Measurements from ENCODE around the gene PIH1D1.
"Not testable (repeated sequence)": the region's sequence is repeated elsewhere in the genome, so short reads cannot be mapped to it uniquely, and the experiment has no call there.

PIH1D1 gene

GRCh38 chr19:49461656-49462055 lies 10.0 kb upstream of the PIH1D1 start:
- intact Hi-C loops (cut with DNase I), result no loop called here
- no peak for DNase-seq

GRCh38 chr19:49461130-49461529 lies 9.5 kb upstream of the PIH1D1 start:
- intact Hi-C loops (cut with DNase I), result not testable (repeated sequence)

GRCh38 chr19:49459388-49459787 lies 7.8 kb upstream of the PIH1D1 start:
- no peak for DNase-seq
- intact Hi-C loops (cut with DNase I), result no loop called here

More at GRCh38 chr19:49461130-49461529, 9.5 kb upstream of the PIH1D1 start:
- DNase-seq, result not testable (repeated sequence)

GRCh38 chr19:49458567-49458903 lies 6.9 kb upstream of the PIH1D1 start:
- intact Hi-C loops (cut with DNase I), result no loop called here
- DNase-seq, result no peak

GRCh38 chr19:49456326-49456725 lies 4.7 kb upstream of the PIH1D1 start:
- no peak for DNase-seq
- intact Hi-C loops (cut with DNase I), result no loop called here

GRCh38 chr19:49455773-49456172 lies 4.2 kb upstream of the PIH1D1 start:
- no peak for DNase-seq
- intact Hi-C loops (cut with DNase I), result no loop called here

- intact Hi-C loops (cut with DNase I), result loop anchor here (5.0 kb wide), 1 partner anchor 44 kb away; the partner anchor contains the start of gene RPS11
- no peak for DNase-seq
Measured at GRCh38 chr19:49453757-49454240, 2.2 kb upstream of the PIH1D1 start.

- intact Hi-C loops (cut with DNase I), result loop anchor here (5.0 kb wide), 1 partner anchor 44 kb away; the partner anchor contains the start of gene RPS11
- DNase-seq, result peak; percentile 97 to 100 (median 99)
Measured at GRCh38 chr19:49453013-49453756, 1.6 kb upstream of the PIH1D1 start, which contains the start of gene ALDH16A1. Gene ALDH16A1 (plus strand): TSS chr19:49453225. CDS start chr19:49453332, 107 bp downstream.

GRCh38 chr19:49450405-49450804 lies 1.2 kb downstream of the PIH1D1 start:
- intact Hi-C loops (cut with DNase I), result loop anchor here (5.0 kb wide), 1 partner anchor 47 kb away; the partner anchor contains the start of gene RPS11
- DNase-seq, result no peak

- intact Hi-C loops (cut with DNase I), result no loop called here
- DNase-seq, result no peak
Measured at GRCh38 chr19:49448432-49448786, 3.2 kb downstream of the PIH1D1 start.

- no peak for DNase-seq
- intact Hi-C loops (cut with DNase I), result no loop called here
Measured at GRCh38 chr19:49447485-49448431, 3.9 kb downstream of the PIH1D1 start.

GRCh38 chr19:49445997-49446396 lies 5.6 kb downstream of the PIH1D1 start:
- DNase-seq, result no peak
- intact Hi-C loops (cut with DNase I), result no loop called here

GRCh38 chr19:49444100-49444700 lies 7.4 kb downstream of the PIH1D1 start:
- intact Hi-C loops (cut with DNase I), result loop anchor here (5.0 kb wide), 1 partner anchor 217 kb away; no protein-coding TSS in a partner anchor

GRCh38 chr19:49443366-49444099 lies 8.1 kb downstream of the PIH1D1 start:
- peak; percentile 85 to 99 (median 94) for DNase-seq
- intact Hi-C loops (cut with DNase I), result loop anchor here (1.0 to 5.0 kb wide), 2 partner anchors 51 to 216 kb away; no protein-coding TSS in a partner anchor

More at GRCh38 chr19:49444100-49444700, 7.4 kb downstream of the PIH1D1 start:
- DNase-seq, result not testable (repeated sequence)

- peak; percentile 21 to 91 (median 48) for DNase-seq
- intact Hi-C loops (cut with DNase I), result loop anchor here (1.0 to 5.0 kb wide), 2 partner anchors 51 to 216 kb away; no protein-coding TSS in a partner anchor
Measured at GRCh38 chr19:49442771-49443365, 8.7 kb downstream of the PIH1D1 start.

GRCh38 chr19:49442354-49442753 lies 9.3 kb downstream of the PIH1D1 start:
- peak in 1 of 10 donors; percentile 67 for DNase-seq
- intact Hi-C loops (cut with DNase I), result loop anchor here (5.0 kb wide), 1 partner anchor 215 kb away; no protein-coding TSS in a partner anchor

GRCh38 chr19:49441960-49442350 lies 9.7 kb downstream of the PIH1D1 start:
- intact Hi-C loops (cut with DNase I), result loop anchor here (5.0 kb wide), 1 partner anchor 215 kb away; no protein-coding TSS in a partner anchor
- DNase-seq, result no peak

- DNase-seq, result peak in 6 of 10 donors; percentile 38 to 91 (median 46)
- intact Hi-C loops (cut with DNase I), result loop anchor here (5.0 kb wide), 1 partner anchor 214 kb away; no protein-coding TSS in a partner anchor
Measured at GRCh38 chr19:49441210-49441959, 10.2 kb downstream of the PIH1D1 start, which contains the start of gene SLC17A7. Gene SLC17A7 (minus strand): TSS chr19:49441527. CDS start chr19:49441379, 148 bp downstream.
